HPDE6-E6E7 (cell line): Measurements from ENCODE around the gene KCTD15.
A peak's percentile ranks its signal among the peaks of the same experiment; 100 is the strongest.
"Not testable (repeated sequence)": the region's sequence is repeated elsewhere in the genome, so short reads cannot be mapped to it uniquely, and the experiment has no call there.

Source experiments
- DNase-seq: peaks from one replicate; pipeline ENCODE4 v3.0.0; 2011; ENCODE audit warnings: missing footprints; ENCODE audit errors: extremely low spot score

Gene KCTD15

DNA sequence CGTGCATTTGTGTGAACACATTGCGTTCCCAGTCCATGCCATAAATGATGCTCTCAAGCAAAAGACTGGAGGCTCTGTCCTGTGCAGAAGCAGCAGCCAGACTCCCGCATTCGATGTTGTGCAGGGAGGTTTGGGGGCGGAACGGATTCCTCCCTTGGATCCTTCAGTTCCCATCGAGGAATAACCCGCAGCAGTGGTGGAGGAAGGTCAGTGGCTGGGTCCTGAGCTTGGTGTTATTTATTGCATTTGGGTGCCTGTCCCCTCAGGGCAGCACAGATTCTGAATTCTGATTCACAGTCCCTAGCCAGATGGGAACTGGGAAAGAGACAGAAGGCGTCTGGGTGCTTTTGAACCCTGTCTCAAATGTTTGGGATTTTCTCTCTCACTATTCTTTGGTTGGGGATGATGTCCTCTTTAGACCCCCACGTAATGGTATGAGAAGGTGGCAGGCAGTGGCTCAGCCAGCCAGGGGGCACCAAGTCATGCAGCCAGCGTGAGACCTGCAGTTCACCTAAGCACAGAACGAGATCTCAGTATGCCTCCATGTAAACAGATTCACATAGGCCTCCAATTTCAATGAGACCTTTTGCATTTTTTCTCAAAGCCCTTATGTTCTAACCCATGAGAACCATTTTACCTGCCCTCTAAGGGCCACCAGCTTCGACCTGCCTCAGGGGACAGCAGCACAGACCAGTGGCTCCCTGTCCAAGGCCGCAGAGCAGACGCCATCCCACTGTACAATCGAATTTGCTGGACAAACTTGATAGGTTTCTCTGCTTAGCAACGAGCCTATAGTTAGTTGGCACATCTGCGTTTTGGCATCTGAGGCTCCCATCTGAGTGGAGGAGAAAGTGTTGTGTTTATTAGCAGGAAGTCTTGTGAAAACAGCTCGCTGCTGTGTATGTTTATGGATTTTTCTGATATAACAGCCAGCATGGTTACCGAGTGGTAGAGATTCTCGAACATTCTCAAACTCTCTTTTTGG is 17.8 kb downstream of the KCTD15 start:
- DNase-seq = no peak

DNA sequence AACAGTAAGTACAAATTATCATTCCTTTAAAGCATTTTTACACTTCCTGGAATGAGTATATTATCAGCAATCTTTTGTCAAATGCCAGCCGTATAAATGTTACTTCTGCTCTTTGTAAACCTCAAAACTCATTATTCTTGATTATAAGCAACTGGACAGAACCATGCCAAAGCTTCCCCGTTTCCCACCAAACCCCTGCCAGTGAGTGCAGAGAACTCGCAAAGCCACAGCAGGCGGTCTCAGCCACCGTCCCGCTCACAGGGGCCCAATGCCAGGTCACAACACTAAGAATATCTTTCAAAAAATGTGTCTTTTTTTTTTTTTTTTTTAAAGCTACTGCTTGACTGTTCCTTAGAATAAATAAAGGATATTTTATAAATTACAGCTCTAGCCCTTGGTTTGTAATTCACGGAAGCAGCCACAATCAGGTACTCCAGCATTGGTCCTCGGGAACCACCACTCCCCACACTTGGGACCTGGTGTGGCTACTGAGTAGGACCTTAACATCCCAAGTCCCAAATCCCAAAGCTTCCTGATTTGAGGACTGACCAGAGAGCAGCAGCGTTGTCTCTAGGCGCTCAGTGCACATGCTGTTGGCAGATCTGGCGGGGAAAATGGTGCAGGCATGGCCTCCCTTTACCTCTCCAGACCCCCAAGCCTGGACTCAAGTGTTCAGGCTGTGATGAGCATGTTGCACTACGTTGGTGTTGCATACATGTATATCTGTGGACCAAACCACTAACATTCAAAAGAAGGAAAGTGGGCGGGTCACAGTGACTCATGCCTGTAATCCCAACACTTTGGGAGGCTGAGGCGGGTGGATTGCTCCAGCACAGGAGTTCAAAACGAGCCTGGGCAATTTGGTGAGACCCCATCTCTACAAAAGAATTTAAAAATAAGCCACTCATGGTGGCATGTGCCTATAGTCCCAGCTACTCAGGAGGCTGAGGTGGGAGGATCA is 19.0 kb downstream of the KCTD15 start:
- DNase-seq = no peak

DNA sequence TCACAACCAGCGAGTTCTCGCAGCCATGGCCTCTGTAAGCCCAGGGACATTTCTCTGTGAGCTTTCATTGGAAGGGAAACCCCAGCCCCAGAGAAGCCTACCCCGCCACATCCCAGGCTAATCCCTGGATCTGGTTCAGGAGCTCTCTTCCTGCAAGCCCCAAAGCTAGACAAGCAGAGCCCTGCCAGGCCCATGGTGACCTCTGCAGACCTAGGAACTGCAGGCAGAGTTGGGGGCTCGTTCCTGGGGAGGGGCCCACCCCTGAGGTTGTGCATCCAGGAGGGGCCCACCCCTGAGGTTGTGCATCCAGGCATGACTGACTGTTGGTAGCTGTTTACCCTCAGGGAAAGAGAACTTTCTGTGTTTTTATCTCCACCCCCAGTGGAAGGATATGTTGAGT is 21.7 kb downstream of the KCTD15 start:
- no peak for DNase-seq

DNA sequence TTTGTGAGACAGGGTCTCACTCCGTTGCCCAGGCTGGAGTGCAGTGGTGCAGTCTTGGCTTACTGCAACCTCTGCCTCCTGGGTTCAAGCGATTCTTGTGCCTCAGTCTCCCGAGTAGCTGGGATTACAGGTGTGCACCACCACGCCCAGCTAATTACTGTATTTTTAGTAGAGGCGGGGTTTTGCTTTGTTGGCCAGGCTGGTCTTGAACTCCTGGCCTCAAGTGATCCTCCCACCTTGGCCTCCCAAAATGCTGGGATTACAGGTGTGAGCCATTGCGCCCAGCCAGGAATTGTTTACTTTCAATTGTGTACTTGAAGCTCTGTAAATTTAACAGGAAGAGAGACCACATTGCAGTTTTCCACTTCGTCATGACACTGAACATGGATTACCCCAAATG is 22.4 kb downstream of the KCTD15 start:
- DNase-seq = not testable (repeated sequence)

DNA sequence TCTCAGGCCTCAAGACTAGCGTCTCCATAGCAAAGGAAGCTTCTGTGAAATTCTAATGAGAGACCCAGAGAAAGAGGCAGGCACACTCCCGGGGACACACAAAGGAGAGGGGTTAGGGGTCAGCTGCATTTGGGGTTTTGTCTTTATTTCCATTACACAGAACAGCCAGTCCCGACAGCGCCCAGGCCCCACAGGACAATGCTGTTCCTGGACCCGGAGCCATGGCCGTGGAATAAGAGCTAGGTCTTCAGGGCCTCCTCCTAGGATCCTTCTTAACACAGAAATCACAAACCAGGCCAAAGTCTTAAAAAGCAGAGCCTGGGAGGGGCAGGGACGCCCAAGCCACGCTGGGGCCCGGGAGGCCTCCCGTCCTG is 22.8 kb downstream of the KCTD15 start:
- DNase-seq = no peak

DNA sequence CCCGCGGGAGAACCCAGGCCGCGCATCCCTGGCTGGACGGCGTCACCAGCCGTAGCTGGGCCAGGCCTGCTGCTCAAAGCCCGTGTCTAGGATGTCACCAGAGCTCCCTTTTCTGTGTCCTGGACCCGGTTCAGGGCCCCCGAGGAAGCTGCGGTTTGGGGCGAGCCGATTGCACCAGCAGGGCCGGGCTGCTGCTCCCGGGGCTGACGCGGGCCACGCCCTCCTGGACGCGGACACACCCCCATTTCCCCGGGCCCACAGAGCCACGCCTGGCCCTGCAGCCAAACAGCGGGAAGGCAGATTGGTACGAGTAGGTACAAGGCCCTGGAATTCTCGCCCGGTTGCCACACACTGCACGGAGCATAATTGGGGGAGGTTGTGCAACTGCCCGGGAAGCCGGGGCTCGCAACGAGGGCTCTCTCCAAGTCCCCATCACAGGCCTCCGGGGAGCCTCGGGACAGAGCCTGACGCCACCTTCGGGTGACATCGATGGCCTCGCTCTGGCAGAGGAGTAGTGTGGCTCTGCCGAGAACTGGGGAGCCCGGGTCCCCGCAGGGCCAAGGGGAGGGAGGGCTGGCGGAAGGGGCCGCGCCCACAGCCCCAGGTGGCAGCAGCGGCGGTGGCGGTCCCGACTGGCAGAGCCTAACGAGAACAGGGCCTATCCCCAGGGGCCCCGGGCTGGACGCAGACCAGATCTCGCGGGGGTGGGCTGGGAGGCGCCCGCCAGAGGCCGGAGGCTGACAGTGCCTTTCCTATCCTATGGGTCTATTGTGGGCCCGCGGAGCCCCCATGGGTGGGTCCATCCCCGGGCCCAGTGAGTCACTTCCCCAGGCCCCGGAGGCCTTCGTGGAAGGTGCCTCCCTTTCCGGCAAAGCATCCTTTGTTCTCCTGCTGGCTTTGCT is 23.5 kb downstream of the KCTD15 start:
- peak; percentile 80 for DNase-seq

GRCh38 chr19:33821871-33822270 is 25.2 kb downstream of the KCTD15 start:
- peak; percentile 41 for DNase-seq

DNA sequence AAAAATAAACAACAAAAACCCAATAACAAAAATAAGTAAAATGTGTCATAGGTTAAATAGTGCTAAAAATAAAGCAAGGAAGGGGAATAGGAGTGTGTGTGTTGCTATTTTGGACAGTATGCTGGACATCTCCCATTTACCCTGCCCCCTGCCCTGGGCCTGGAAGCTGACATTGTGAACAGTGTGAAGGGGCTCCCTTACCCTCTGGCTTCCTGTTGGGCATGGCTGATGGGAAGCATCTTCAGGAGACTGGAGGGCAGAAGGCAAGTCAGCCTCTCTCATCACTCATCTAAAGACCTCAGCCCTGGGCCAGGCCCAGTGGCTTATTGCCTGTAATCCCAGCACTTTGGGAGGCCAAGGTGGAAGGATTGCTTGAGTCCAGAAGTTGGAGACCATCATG is 26.7 kb downstream of the KCTD15 start:
- no peak for DNase-seq

GRCh38 chr19:33825556-33825955 is 28.9 kb downstream of the KCTD15 start:
- no peak for DNase-seq

GRCh38 chr19:33826521-33826920 is 29.9 kb downstream of the KCTD15 start:
- no peak for DNase-seq

- no peak for DNase-seq
Measured at GRCh38 chr19:33828266-33829075, 31.8 kb downstream of the KCTD15 start.

DNA sequence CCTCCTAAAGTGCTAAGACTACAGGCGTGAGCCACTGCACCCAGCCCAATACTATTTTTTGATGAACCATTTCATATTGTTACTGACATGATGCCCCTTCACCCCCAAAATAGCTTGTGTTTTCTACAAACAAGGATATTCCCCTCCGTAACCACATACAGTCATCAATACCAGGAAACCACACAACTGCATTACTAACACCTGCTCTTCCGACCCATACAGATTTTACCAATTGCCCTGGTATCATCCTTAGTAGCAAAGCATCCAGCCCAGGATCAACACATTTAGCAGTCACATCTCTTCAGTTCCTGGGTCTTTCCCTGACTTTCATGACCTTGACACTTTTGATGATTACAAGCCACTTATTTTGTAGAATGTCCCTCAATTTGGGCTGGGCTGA is 33.6 kb downstream of the KCTD15 start:
- no peak for DNase-seq

DNA sequence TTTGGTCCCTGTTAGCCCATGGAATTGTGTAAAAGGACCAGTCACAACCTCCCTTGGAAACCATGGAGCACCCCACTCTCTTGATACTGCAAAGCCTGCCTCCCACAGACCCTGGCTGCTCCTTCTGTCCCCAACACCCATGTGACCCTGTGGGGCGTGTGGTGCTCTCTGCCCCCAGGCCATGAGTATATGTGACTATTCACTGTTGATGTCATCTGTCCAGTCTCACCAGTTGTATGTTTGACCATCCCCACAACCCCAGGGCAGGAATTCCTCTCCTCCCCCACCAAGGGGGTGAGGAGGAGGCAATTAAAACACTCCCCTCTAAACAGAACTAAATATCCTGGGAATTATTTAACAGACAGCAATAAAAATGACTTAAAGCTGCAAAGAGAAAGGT is 35.2 kb downstream of the KCTD15 start:
- DNase-seq = no peak

DNA sequence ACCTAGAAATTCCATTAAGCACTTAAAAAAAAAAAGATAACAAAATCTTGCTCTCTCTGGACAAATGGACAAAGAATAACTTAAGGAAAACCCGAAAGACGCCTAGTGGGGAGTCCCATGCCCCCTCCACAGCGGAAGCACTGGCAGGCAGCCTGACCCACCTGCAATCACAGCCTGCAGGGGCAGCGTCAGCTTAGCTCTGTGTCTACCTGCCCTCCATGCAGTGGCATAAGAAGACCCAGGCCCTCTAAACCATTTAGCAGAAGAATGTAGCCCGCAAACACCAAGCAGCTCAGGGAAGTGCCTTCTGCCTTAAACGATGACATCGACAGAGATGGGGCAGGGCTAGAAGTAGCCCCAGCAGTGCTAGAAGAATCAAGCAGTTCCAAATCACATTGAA is 36.0 kb downstream of the KCTD15 start:
- no peak for DNase-seq

GRCh38 chr19:33840382-33840781 is 43.7 kb downstream of the KCTD15 start:
- DNase-seq = no peak

DNA sequence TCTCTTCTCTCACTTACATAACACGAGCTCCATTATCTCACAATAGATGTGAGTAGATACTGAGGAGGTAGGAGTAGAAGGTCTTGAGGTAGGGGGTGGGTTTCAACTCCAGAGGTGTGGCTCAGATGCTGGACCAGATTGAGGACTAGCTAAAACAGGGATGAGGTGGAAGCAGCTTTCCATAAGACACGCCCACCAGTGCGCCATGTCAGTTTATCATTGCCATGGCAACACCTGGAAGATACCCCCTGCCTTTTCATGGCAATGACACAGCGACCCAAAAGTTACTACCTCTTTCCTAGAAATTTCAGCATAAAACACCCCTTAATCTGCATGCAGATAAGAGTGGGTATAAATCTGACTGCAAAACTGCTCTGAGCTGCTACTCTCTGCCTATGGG is 44.1 kb downstream of the KCTD15 start:
- no peak for DNase-seq

DNA sequence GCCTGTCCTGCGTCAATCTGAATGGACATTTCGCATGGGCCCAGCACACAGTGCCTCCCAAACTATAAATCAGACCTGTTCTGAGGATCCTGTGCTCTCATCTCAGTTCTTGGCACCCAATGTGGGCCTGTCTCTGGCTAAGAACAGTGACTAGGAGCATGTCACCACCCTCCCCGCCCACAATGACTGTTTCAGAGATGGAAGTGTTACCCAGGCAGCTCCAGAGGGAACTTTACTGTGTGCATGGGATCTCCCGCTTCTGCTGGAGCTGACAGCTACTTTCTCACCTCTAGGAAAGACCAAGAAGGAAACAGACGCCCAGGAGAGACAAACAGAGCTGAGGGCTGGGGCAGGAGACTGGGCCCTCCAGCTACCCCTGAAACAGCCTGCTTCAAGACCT is 45.0 kb downstream of the KCTD15 start:
- DNase-seq = no peak

DNA sequence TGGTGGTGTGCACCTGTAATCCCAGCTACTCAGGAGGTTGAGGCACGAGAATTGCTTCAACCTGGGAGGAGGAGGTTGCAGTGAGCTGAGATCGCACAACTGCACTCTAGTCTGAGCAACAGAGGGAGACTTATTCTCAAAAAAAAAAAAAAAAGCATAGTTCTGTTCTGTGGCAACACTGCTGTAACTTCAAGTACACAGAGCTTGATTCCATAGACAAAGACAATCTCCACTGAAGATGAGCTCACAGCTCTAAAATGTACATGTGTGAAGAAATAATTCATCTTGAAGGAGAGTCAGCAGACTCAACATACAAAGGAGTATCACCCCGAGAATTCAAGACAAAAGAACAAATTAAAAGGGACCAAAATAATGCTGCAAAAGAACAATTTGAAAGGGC is 47.8 kb downstream of the KCTD15 start:
- DNase-seq = no peak

DNA sequence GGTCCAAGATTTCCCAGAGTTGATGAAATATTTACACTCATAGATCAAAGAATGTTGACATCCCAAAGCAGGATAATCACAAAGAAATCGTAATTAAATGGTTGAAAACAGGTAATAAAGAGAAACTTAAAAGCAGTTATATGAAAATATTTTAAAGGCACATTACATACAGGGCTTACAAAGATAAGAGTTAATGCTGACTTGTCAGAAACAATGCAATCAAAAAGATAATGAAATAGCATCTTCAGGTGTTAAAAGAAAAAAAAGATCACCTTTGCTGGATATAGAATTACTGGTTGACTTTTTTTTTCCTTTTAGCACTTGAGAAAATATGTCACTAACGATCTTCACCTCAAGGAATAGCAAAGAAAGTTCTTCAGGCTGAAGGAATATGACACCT is 48.8 kb downstream of the KCTD15 start:
- DNase-seq = no peak

DNA sequence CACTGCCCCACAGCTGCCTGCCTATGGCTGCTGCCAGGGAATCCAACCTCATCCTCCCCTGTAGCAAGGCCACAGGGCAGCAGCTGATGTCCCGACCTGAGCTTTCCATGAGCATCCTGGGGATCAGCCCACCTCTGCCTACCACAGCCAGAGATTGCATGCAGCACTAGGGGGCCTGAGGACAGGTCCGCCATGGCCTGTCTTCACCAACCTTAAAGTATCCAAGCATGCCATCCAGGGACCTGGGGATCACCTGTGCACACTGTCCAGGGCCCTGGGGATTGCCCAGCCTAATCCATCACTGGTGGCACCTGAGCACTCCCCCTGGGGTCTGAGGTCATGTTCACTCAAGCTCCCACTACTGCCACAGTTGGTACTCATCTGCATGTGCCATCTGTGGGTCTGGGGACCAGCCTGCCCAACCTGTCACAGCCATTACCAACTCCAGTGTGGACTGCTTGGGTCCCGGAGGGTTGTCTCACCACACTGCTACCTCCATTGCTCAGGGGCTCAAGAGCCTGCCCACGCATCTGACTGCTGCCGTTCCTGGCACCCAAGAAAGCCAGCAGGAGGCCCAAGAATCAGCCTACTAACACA is 53.0 kb downstream of the KCTD15 start:
- DNase-seq = no peak
